Stimulated activated naive CD8-positive, alpha-beta T cell treated with anti-CD3 and anti-CD28 coated beads, Interleukin-15, Interleukin-2, amounts not matched to agents 100 ng/mL and 50 ng/mL, for 24 hours (primary cell): ENCODE measurements around the gene MRPS17.
"Not testable (repeated sequence)": the region's sequence is repeated elsewhere in the genome, so short reads cannot be mapped to it uniquely, and the experiment has no call there.

Experiments
- H3K27ac Mint-ChIP-seq: one replicate; pipeline ENCODE4 v1.8.0; 2021; ENCODE audit warnings: mild to moderate bottlenecking, mixed read lengths
- H3K27me3 Mint-ChIP-seq: one replicate; pipeline ENCODE4 v1.8.0; 2021; ENCODE audit warnings: mixed read lengths
- H3K36me3 Mint-ChIP-seq: one replicate; pipeline ENCODE4 v1.8.0; 2021; ENCODE audit warnings: low read depth, mixed read lengths
- H3K4me1 Mint-ChIP-seq: one replicate; pipeline ENCODE4 v1.8.0; 2021; ENCODE audit warnings: low read depth, mixed read lengths
- H3K4me3 Mint-ChIP-seq: one replicate; pipeline ENCODE4 v1.8.0; 2021; ENCODE audit warnings: mild to moderate bottlenecking, mixed read lengths
- H3K9me3 Mint-ChIP-seq: one replicate; pipeline ENCODE4 v1.8.0; 2021; ENCODE audit warnings: mixed read lengths

The MRPS17 gene

DNA sequence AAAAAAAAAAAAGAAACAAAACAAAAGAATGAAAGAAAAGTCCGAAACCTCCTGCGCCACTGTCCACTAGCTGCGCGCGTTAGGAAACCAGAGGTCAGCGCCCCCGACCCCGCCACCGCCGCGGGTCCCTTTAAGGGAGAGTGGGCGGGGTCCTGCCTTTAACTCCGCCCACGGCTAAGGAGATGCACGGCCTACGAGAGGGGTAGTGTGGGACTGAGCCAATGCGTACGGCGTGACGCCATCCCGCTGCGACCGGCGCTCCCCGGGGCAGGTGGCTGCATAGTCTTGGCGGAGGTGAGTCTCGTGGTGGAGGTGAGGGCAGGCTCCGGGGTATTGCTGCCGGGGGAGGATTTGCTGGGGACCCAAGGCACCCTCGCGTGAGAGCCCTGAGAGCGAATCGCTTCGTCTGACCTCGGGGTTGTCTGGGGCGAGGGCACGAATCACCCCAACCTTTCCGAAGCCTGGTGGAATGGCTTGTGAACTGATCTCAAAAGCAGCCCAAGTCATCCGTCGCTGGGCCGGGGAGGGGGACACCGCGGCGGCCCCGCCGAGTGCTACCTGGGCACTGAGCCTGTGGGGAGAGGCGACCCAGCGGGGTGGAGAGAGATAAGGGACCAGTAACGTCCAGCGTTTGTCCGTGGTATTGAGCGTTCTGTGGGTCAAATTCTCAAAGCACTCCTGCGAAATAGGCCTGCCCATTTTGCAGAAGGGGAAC, at the start of gene MRPS17:
MRPS17 (plus strand) TSS at position 241 of the 715 bp plus-strand sequence. CDS start 1,319 bp downstream, outside the sequence.
- peak within 1 kb of the TSS; percentile 96 for H3K27ac Mint-ChIP-seq
- peaks cover 3% of the 10 kb centered on the region for H3K9me3 Mint-ChIP-seq
- no peaks in the 10 kb centered on the region for H3K27me3 Mint-ChIP-seq
- peaks cover 32% of the 10 kb centered on the region for H3K36me3 Mint-ChIP-seq
- H3K4me3 Mint-ChIP-seq: peak within 1 kb of the TSS; percentile 96
- H3K4me1 Mint-ChIP-seq: peaks cover 25% of the 10 kb centered on the region

DNA sequence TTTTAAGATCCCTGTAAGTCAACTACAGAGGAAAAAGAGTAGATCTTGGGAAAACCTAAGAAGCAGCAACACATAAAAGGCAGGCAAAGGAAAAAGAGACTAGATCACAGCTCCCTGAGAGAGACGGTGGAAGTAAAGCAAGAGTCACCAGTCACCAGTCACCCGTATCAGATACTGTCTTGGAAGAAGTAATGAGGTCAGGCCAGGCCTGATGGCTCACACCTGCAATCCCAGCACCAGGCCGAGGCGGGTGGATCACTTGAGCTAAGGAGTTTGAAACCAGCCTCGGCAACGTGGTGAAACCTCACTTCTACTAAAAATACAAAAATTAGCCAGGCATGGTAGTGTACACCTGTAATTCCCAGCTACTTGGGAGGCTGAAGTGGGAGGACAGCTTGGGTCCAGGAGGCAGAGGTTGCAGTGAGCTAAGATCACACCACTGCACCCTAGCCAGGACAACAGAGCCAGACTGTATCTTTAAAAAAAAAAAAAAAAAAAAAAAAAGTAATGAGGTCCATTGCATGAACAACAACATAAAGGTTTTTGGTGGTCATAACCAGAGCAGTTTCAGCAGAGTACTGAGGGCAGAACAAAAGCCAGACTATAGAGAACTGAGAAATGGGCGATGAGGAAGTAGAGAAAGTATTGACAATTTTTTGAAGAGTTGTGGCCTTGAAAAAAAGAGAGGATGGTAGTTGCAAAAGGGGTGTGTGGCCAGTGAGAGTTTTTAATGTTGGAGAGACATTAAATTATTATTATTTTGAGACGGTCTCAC, 47.5 kb upstream of the MRPS17 start:
- H3K9me3 Mint-ChIP-seq: peaks cover 4% of the 10 kb centered on the region
- H3K27ac Mint-ChIP-seq: no peak overlapping the region
- no peak overlapping the region for H3K4me3 Mint-ChIP-seq
- H3K36me3 Mint-ChIP-seq: peaks cover 16% of the 10 kb centered on the region
- H3K4me1 Mint-ChIP-seq: no peaks in the 10 kb centered on the region
- no peaks in the 10 kb centered on the region for H3K27me3 Mint-ChIP-seq

DNA sequence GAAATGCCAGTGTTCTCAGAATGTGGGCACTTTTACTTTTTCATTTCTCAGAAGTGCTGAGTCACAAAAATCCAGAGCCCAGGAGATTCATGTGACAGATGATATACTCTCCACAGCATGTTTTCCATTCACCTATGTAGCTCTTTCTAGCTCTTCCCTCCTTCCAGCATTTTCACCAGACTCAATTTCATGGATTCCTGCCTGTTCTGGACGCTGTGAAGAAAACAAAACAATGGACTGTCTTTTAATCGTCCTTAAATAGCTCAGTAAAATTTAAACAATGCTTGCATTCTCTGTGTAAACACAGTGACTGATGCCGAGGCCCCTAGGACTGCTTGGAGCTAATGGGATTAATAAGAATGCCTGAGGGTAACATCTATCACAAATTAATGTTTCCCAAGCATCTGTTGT, 38.9 kb upstream of the MRPS17 start:
- peak overlapping the region; percentile 65 for H3K27ac Mint-ChIP-seq

DNA sequence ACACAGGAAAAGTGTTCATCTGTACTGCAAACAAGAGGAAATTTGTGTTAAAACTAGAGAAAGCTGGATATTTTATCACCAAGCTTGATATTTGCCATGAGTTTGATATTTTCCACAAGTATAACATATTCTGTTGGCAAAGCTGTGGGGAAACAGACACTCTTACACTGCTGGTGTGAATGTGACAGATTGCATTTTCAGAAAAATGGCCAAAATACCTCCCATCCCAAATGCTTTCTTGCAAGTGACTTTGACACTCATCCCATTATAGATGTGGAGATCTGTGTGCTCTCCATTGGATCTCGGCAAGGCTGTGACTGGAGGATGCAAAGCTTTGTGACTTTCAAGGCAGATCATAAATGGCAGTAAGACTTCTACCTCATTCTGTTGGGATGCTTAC, 33.9 kb upstream of the MRPS17 start:
- peaks cover 20% of the 10 kb centered on the region for H3K36me3 Mint-ChIP-seq
- H3K9me3 Mint-ChIP-seq: no peaks in the 10 kb centered on the region
- no peak overlapping the region for H3K27ac Mint-ChIP-seq
- H3K4me3 Mint-ChIP-seq: no peak overlapping the region
- no peaks in the 10 kb centered on the region for H3K27me3 Mint-ChIP-seq
- H3K4me1 Mint-ChIP-seq: no peaks in the 10 kb centered on the region

More for the DNA sequence above, 38.9 kb upstream of the MRPS17 start:
- Mint-ChIP-seq H3K27me3 (no peaks in the 10 kb centered on the region), H3K9me3 (no peaks in the 10 kb centered on the region), H3K4me1 (no peaks in the 10 kb centered on the region), H3K36me3 (peaks cover 29% of the 10 kb centered on the region), H3K4me3 (no peak overlapping the region)

DNA sequence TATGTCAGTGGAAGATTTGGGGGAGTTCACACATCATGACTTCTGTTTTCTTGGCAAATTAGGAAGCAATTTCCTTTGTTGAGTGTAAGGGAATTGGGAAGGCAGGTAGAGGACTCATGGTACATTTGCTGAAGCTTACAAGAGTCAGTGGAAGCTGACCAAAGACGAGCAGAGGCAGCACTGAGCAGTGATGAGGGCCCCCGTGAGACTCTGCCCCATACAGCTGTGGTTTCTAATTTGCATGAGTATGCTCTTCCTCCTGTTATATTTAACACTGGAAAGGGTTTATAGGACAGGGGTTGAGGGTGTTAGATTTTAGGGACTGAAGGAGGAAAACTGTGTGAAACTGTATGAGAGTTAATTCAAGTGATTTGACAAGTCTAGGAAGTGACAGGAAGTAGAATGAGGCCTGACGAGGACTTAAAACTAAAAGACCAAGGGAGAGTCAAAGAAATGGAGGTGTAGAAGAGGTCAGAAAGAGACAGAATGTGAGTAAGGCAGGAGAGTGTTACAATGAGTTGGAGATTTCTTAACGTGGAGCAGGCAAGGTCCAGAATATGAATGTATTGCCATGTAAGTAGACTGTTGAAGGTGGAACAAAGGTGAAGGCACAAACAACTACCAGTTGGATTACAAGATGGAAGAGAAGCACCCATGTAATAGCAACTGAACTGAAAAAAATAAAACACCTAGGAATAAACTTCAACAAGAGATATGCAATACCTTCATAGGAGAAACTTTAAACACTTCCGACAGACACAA, 23.5 kb upstream of the MRPS17 start:
- peaks cover 28% of the 10 kb centered on the region for H3K36me3 Mint-ChIP-seq
- H3K4me3 Mint-ChIP-seq: no peak overlapping the region
- H3K27me3 Mint-ChIP-seq: no peaks in the 10 kb centered on the region
- H3K4me1 Mint-ChIP-seq: no peaks in the 10 kb centered on the region
- no peaks in the 10 kb centered on the region for H3K9me3 Mint-ChIP-seq
- no peak overlapping the region for H3K27ac Mint-ChIP-seq

DNA sequence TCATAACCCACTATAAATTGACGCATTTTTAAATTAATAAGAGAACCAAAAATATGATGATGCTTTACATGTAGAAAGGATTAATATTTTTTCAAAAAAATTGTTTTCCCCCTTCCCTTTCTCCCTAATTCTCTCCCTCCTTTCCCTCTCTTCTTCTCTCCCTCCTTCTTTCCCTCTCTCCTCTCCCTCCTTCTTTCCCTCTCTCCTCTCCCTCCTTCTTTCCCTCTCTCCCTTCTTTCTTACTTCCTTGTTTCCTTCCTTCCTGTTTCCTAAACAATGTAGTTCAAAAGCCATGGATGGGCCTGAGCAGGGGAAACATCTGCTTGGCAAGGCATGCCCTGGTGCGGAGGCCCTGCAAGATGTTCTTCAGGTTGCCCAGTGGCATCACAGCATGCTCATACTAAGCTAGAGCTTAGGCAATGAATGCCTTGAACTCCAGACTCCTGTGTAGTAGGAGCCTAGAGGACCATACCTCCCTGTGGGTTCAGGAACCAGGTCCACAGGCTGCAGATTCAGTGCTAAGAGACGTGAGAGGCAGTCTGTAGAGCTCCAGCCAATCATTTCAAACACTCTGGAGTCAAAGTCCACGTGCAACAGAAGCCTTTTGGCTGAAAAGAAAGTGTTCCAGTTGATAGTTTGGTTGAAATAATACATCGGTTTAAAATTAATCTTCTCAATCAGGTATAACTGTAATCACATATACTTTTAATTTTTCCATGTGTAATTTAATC, 20.1 kb upstream of the MRPS17 start:
- no peaks in the 10 kb centered on the region for H3K27me3 Mint-ChIP-seq
- H3K9me3 Mint-ChIP-seq: peaks cover 5% of the 10 kb centered on the region
- H3K36me3 Mint-ChIP-seq: peaks cover 17% of the 10 kb centered on the region
- H3K27ac Mint-ChIP-seq: no peak overlapping the region
- no peak overlapping the region for H3K4me3 Mint-ChIP-seq
- no peaks in the 10 kb centered on the region for H3K4me1 Mint-ChIP-seq

DNA sequence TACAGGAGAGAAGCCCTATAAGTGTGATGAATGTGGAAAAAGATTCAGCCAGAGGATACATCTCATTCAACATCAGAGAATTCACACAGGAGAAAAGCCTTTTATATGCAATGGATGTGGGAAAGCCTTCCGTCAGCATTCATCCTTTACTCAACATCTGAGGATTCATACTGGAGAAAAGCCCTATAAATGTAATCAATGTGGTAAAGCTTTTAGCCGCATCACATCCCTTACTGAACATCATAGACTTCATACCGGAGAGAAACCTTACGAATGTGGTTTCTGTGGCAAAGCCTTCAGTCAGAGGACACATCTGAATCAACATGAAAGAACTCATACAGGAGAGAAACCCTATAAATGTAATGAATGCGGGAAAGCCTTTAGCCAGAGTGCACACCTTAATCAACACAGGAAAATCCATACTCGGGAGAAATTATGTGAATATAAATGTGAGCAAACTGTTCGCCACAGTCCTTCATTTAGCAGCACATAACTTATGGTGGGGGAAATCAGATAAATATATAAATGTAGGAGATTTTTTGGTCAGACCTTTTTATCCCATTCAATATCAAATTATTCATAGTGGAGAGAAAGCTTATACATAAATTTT, 12.1 kb upstream of the MRPS17 start:
- Mint-ChIP-seq H3K36me3 (peaks cover 36% of the 10 kb centered on the region), H3K4me1 (no peaks in the 10 kb centered on the region), H3K9me3 (peaks cover 38% of the 10 kb centered on the region), H3K27me3 (no peaks in the 10 kb centered on the region), H3K4me3 (no peak overlapping the region), H3K27ac (no peak overlapping the region)

DNA sequence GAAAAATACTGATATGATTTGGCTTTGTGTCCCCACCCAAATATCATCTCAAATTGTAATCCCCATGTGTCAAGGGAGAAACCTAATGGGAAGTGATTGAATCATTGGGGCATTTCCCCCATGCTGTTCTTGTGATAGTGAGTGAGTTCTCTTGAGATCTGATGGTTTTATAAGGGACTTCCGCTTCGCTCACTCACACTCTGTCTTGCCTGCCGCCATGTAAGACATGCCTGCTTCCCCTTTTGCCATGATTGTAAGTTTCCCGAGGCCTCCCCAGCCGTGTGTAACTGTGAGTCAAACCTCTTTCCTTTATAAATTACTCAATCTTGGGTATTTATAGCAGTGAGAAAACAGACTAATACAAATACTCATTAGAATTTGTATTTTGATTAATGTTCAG, 5.1 kb upstream of the MRPS17 start:
- Mint-ChIP-seq H3K27me3 (no peaks in the 10 kb centered on the region), H3K4me1 (peaks cover 2% of the 10 kb centered on the region), H3K27ac (no peak overlapping the region), H3K36me3 (peaks cover 8% of the 10 kb centered on the region), H3K9me3 (peaks cover 15% of the 10 kb centered on the region), H3K4me3 (no peak overlapping the region)

DNA sequence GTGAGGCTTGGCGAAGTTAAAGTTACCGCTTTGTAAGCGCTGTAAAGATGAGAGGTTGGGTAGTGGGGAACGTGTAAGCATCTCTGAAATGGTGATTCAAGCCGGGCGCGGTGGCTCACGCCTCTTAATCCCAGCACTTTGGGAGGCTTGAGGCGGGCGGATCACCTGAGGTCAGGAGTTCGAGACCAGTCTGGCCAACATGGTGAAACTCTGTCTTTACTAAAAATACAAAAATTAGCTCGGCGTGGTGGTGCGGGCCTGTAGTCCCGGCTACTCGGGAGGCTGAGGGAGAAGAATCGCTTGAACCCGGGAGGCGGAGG, 635 bp downstream of the MRPS17 start:
- peaks cover 34% of the 10 kb centered on the region for H3K36me3 Mint-ChIP-seq
- H3K4me3 Mint-ChIP-seq: peak overlapping the region; percentile 96
- peak overlapping the region; percentile 96 for H3K27ac Mint-ChIP-seq
- H3K4me1 Mint-ChIP-seq: peaks cover 25% of the 10 kb centered on the region
- H3K27me3 Mint-ChIP-seq, H3K9me3 Mint-ChIP-seq: not testable (repeated sequence)

DNA sequence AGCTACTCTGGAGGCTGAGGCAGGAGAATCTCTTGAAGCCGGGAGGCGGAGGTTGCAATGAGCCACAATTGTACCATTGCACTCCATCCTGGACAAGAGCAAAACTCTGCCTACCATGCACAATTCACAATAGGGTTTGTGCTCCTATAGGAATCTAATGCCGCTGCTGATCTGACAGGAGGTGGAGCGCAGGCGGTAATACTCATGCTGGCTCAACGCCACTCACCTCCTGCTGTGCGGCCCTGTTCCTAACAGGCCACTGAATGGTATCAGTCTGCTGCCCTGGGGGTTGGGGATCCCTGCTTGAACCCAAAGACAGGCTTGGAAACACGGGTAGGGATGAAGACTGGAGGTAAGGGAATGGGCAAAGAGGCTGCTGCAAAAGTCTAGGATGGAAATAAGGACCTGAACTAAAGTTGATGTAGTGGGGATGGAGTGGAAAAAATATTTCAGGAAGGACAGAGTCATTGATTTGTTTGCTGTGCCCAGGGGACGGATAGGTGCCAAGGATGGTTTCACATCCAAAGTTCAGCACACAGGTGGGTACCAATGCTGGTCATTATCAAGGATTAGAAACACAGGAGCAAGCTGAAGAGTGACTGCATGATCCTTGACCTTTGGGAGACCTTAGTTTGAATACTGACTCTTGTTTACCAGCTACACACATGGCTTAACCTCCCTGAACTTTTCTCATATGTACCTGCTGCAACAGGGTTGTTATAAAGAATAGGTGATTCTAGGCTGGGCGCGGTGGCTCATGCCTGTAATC, 2.2 kb downstream of the MRPS17 start:
- peaks cover 40% of the 10 kb centered on the region for H3K36me3 Mint-ChIP-seq
- H3K27ac Mint-ChIP-seq: peak overlapping the region; percentile 80
- H3K4me1 Mint-ChIP-seq: peaks cover 25% of the 10 kb centered on the region
- peaks cover 3% of the 10 kb centered on the region for H3K9me3 Mint-ChIP-seq
- no peaks in the 10 kb centered on the region for H3K27me3 Mint-ChIP-seq
- H3K4me3 Mint-ChIP-seq: peak overlapping the region; percentile 96

DNA sequence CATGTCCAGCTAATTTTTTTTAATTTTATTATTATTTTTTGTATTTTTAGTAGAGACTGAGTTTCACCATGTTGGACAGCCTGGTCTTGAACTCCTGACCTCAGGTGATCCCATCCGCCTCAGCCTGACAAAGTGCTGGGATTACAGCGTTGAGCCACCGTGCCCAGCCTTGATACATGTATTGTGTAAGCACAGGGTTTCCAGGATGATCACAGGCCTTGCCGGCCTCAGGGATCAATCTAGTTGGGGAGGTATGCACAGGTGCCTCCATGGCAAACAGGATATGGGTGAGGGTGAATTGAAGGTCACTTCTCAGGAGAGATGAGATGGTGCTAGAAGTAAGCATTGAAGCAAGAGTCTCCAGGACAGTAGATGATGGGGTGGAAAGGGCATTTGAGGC, 5.5 kb downstream of the MRPS17 start:
- no peaks in the 10 kb centered on the region for H3K9me3 Mint-ChIP-seq
- H3K4me3 Mint-ChIP-seq: no peak overlapping the region
- H3K4me1 Mint-ChIP-seq: peaks cover 18% of the 10 kb centered on the region
- H3K27me3 Mint-ChIP-seq: no peaks in the 10 kb centered on the region
- H3K36me3 Mint-ChIP-seq: peaks cover 35% of the 10 kb centered on the region
- no peak overlapping the region for H3K27ac Mint-ChIP-seq

DNA sequence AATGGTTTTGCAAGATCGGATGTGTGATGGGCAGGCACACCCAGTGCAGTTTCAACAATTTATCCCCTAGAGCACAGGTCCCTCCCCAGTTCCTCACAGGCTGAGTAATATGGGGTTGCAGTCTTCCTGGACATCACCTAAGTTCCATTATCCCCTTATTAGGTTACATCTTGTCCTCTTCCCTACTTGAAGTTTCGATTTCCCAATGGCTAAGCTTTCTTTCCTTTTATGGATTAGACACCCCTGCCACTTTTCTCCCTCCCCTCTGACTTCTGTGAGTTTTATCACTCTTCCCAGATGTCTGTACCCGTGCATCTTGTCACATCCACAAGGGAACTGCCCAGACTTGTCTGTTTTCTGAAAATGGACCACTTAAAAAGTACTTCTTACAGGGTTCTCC, 10.3 kb downstream of the MRPS17 start:
- Mint-ChIP-seq H3K4me1 (peaks cover 16% of the 10 kb centered on the region), H3K27me3 (no peaks in the 10 kb centered on the region), H3K4me3 (no peak overlapping the region), H3K36me3 (peaks cover 17% of the 10 kb centered on the region), H3K27ac (no peak overlapping the region), H3K9me3 (no peaks in the 10 kb centered on the region)

DNA sequence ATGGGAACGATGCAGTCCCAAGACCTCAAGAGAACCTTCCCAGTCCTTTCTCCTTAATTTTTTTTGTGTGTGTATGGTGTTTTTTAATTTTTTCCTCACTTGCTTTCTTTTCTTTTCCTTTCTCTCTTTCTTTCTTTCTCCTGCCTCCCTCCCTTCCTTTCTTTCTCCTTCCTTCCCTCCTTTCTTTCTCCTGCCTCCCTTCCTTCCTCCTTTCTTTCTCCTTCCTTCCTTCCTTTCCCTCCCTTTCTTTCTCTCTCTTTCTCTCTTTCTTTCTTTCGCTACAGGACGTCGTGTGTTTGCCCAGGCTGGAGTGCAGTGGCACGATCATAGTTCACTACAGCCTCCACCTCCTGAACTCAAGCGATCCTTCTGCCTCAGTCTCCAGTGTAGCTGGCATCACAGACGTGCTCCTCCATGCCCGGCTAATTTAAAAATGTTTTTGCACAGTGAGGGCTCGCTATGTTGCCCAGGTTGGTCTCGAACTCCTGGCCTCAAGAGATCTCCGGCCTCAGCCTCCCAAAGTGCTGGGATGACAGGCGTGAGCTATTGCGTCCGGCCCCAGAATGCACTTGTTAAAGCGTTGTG, 12.0 kb downstream of the MRPS17 start:
- H3K36me3 Mint-ChIP-seq: peaks cover 12% of the 10 kb centered on the region
- H3K27me3 Mint-ChIP-seq: no peaks in the 10 kb centered on the region
- peak overlapping the region; percentile 68 for H3K4me3 Mint-ChIP-seq
- H3K9me3 Mint-ChIP-seq: no peaks in the 10 kb centered on the region
- peak overlapping the region; percentile 83 for H3K27ac Mint-ChIP-seq
- peaks cover 19% of the 10 kb centered on the region for H3K4me1 Mint-ChIP-seq
